GF-D8 (cell line): Measurements from ENCODE around the gene SETD9.
A peak's percentile ranks its signal among the peaks of the same experiment; 100 is the strongest.

Experiments used
- DNase-seq: peaks from one replicate; lab custom pipeline; 2025; lab: John Stamatoyannopoulos, UW

Gene SETD9

DNA sequence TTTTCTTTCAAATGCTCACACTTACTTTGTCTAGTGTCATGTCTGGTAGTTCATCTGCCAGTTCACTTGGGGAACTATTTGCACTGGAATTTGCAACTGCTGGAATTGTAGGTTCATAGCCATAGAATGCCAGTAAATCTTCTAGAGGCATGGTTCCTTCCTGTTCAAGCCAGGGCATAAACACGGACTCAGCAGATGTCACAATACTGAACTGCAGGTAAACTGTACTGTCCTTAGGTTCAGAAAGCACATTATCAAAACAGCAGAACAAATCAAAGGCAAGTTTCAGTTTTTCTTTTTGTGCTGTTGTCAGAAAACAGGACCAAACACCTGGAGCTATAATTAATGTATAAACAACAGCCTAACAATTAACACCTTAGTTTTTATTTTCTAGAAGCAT is 29.5 kb downstream of the SETD9 start:
- no peak for DNase-seq

- DNase-seq: no peak
These were observed 32.6 kb downstream of the SETD9 start for GRCh38 chr5:56941981-56942380.

DNA sequence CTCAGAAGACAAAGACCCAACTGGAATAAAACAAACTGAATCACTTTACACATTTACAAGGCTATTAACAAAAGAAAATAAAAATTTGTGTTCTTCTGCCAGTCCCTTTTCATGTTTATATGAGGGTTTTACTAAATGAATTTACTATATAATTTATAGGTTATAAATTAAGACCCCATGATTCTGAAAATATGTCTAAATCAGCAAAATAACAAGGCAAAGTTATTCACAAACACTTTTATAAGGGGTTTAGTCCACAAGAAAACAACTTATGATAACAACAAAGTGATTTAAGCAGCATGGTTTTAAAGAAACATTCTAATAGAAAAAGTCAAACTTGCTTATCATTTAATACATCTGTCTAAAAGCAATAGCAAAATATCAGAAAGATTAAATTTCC is 37.7 kb downstream of the SETD9 start:
- no peak for DNase-seq

DNA sequence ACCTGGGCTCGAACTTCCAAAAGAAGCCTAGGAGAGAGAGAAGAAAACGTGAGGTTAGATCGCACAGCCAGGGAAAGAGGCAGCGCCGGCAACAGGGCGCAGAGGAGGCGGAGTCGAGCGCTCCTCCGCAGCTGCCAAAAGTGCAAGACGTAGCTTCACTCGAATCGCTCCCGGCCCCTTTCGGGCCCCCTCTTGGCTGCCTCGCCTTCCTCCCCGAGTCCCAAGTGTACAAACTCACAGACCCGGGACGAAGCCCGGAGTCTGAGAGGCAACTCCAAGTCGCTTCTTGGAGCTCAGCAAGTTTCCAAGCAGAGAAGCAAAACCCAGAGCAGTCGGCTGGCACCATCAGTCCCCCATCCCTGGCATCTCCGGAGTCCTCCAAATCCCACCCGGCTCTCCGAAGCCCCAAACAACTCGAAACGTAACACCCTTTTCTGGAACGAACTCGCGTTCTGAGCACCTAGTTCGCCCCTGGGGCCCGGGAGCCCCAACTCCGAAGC is 41.3 kb downstream of the SETD9 start:
- DNase-seq: peak; percentile 17

- no peak for DNase-seq
These were observed 41.9 kb downstream of the SETD9 start for GRCh38 chr5:56951126-56951945.

DNA sequence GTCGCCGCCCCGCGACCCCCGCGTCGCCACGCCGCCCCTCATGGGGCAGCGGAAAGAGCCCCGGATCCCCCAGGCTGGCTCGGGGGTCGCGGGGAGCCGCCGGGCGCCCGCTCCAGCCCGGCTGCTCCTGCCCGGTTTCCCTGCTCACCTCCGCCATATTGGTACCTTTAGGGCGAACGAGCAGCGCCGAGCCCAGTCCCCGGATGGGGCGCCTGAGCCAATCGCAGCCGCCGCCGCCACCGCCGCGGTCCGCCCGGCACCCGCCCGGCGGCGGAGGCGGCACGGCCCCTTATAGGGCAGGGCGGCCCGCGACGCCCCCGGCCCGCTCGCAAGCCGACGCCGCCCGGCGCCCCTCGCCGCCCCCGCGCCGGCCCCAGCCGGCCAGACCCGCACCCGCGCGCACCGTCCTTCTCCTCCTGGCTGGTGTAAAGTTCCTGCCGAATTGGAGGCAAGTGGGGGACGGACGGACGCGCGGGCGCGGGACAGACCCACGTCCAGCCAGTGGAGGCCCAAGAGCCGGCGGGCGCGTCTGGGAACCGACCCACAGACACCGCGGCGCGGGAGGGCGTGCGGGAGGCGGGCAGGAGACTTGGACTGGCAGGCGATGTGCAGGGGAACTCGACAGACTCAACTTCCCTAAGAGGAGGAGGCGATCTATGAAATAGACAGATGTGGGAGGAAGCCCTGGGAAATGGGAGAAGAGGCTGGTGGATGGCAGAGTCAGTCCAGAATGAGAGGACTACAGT is 42.7 kb downstream of the SETD9 start, which contains the start of gene MIER3:
MIER3 (minus strand) TSS at position 178 of the 746 bp plus-strand sequence; CDS start at position 157, 21 bp downstream.
- no peak for DNase-seq

DNA sequence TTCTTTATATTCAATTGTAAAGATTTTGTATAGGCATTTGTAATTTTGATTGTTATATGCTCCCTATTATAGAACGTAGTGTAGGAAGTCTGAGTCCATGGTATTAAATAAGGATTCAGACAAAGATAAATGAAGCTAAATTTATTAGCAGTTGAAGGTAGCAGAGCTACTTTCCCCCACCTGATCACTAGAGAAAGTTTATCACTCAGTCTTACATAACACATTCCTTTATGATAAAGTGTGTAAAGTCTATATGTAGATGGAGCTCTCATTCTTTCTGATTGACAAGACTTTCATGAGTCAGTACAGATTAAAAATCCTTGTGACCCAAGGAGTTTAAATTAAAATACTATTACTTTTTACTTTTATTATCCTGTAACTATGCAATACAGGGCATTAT is 44.9 kb downstream of the SETD9 start:
- no peak for DNase-seq

- DNase-seq: no peak
These were observed 49.2 kb downstream of the SETD9 start for GRCh38 chr5:56958595-56958994.

DNA sequence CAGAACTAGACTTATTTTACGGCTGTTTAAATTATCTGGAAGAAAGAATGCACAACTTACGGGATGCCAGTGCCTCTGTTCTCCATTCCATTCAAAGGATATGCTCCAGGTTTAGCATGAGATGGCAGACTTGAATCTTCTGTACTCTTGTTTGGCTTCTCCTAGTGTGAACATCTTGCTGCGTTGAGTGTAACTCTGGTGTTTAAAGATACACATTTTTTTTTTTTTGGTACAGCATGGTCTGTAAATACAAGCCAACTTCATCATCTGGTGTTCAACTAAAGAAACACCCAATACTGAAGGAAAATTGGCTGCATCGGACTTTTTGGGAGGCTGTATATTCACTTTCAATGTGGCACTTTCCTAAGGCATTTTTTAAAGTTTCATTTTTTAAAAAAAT is 49.9 kb downstream of the SETD9 start:
- no peak for DNase-seq

DNA sequence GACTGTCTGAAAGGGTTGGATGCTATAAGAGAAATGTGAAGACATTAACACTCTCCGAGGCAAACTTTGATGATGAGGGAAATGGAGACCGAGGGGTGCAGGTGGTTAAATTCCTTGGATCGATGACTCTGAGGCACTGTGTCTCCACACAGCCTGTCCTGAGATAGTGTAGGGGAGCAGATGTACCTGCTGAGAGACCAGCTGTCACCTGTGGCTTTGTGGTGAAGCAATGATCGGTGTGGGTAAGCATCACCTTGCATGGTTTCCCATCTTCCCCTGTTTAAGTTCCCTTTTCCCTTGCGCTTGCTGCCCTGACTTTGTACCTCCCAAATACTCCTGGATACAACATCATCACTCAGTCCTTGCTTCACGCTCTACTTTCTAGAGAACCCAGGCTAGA is 52.4 kb downstream of the SETD9 start:
- no peak for DNase-seq

DNA sequence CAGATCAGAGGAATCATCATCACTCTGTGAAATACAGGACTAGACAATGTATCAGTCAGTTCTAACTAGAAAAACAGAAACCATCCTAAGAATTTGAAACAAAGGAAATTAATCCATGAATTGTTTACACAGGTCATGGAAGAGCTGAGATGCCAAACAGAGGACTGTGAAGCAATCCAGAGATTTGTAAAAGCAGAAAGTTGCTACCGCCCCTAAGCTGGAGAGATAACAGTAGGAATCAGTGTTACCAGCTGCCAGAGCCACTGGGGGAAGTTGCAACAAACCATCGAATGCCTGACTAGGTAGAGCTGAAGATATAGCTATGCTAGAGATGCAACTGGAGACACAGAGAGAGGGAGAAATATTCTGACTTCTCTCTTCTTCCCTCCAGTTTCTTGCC is 52.9 kb downstream of the SETD9 start:
- DNase-seq: no peak

- no peak for DNase-seq
These were observed 53.9 kb downstream of the SETD9 start for GRCh38 chr5:56963246-56963645.

DNA sequence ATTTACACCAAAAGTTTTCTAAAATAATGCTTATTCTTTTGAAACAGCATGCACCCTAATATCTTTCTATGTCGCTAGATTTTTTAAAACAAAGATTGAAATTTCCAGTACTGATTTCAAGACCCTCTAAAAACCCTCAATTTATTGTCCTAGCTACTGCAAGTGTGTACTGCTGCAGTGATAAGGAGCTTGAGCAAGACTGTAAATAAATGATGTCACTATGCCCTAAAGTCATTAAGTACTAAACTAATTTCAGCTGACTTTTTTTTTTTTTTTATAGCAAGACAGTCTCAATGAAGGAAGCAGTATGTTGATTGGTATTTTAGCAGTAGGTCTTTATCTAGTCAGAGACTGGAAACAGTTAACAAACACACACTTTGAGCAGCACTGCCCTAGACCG is 54.8 kb downstream of the SETD9 start:
- DNase-seq: no peak
